ENCODE measurements around the gene ARMH4. TPM values are rescaled to one million over a fixed set of nuclear protein-coding genes. Genes with fewer than 3 reads are reported as not detected.
A peak's percentile ranks its signal among the peaks of the same experiment; 100 is the strongest.

ARMH4 gene
- total RNA-seq, 2 donors from 2014 or later: 2.4 to 45.1 TPM

GRCh38 chr14:58177125-58177524 lies 25.1 kb upstream of the ARMH4 start:
- TF ChIP-seq POLR2A (IDR thresholded peaks at IDR 0.05): no peak
- TF ChIP-seq POLR2AphosphoS5 (IDR thresholded peaks at IDR 0.05): no peak
- TF ChIP-seq CTCF (IDR thresholded peaks at IDR 0.05): no peak
- intact Hi-C loops (cut with DNase I): no loop called here
- WGBS: 53% methylated on average over 5 of the region's 5 CpGs
- Histone ChIP-seq H3K27me3 (replicated peaks; ENCODE audit: insufficient read depth) (no peaks in the 10 kb centered on the region), H3K4me1 (replicated peaks) (no peaks in the 10 kb centered on the region), H3K4me3 (no peak overlapping the region), H3K27ac (no peak overlapping the region), H3K9me3 (no peaks in the 10 kb centered on the region), H3K36me3 (no peaks in the 10 kb centered on the region)
- no peak for DNase-seq (ENCODE audit: low spot score)

- Histone ChIP-seq H3K27me3 (replicated peaks; ENCODE audit: insufficient read depth) (no peaks in the 10 kb centered on the region), H3K4me1 (replicated peaks) (no peaks in the 10 kb centered on the region), H3K36me3 (no peaks in the 10 kb centered on the region), H3K4me3 (no peak overlapping the region), H3K9me3 (no peaks in the 10 kb centered on the region), H3K27ac (no peak overlapping the region)
- 8% methylated on average over 6 of the region's 6 CpGs for WGBS
- no peak for TF ChIP-seq CTCF (IDR thresholded peaks at IDR 0.05)
- peak; percentile 52 for TF ChIP-seq POLR2AphosphoS5 (IDR thresholded peaks at IDR 0.05)
- intact Hi-C loops (cut with DNase I): no loop called here
- DNase-seq (ENCODE audit: low spot score): peak; percentile 79
Measured at GRCh38 chr14:58171090-58171489, 19.1 kb upstream of the ARMH4 start.

GRCh38 chr14:58167891-58168290 lies 15.9 kb upstream of the ARMH4 start:
- intact Hi-C loops (cut with DNase I): loop anchor here (2.0 kb wide), 1 partner anchor 59 kb away; no protein-coding TSS in a partner anchor
- H3K36me3 ChIP-seq: no peaks in the 10 kb centered on the region
- no peak for DNase-seq (ENCODE audit: low spot score)
- H3K27me3 ChIP-seq (replicated peaks; ENCODE audit: insufficient read depth): no peaks in the 10 kb centered on the region
- TF ChIP-seq CTCF (IDR thresholded peaks at IDR 0.05): no peak
- TF ChIP-seq POLR2A (IDR thresholded peaks at IDR 0.05): no peak
- no peak for TF ChIP-seq POLR2AphosphoS5 (IDR thresholded peaks at IDR 0.05)
- 85% methylated on average over 5 of the region's 5 CpGs for WGBS
- H3K9me3 ChIP-seq: no peaks in the 10 kb centered on the region
- H3K27ac ChIP-seq: no peak overlapping the region
- H3K4me1 ChIP-seq (replicated peaks): no peaks in the 10 kb centered on the region
- no peak overlapping the region for H3K4me3 ChIP-seq

GRCh38 chr14:58167057-58167456 lies 15.0 kb upstream of the ARMH4 start:
- H3K27ac ChIP-seq: no peak overlapping the region
- WGBS: 46% methylated on average over 1 of the region's 1 CpG
- H3K4me3 ChIP-seq: no peak overlapping the region
- H3K36me3 ChIP-seq: no peaks in the 10 kb centered on the region
- H3K9me3 ChIP-seq: no peaks in the 10 kb centered on the region
- H3K4me1 ChIP-seq (replicated peaks): no peaks in the 10 kb centered on the region
- intact Hi-C loops (cut with DNase I): loop anchor here (2.0 kb wide), 1 partner anchor 58 kb away; no protein-coding TSS in a partner anchor
- TF ChIP-seq POLR2A (IDR thresholded peaks at IDR 0.05) (no peak), CTCF (IDR thresholded peaks at IDR 0.05) (no peak), POLR2AphosphoS5 (IDR thresholded peaks at IDR 0.05) (no peak)
- DNase-seq (ENCODE audit: low spot score): no peak
- no peaks in the 10 kb centered on the region for H3K27me3 ChIP-seq (replicated peaks; ENCODE audit: insufficient read depth)

Data from prostate gland (tissue), 2 donors.